MM.1S (cell line): ENCODE measurements around the gene ZNF43.

ENCODE experiments used
- DNase-seq: peaks from one replicate; pipeline ENCODE4 v3.0.0-alpha.2; 2015
- H2AFZ ChIP-seq: fragments of 300-600 bp; sonication (generic); 2 replicates; pipeline ENCODE4 v1.6.0; 2016; ENCODE audit warnings: antibody characterized with exemption, low read length
- H3F3A ChIP-seq: fragments of 300-600 bp; sonication (generic); 2 replicates; pipeline ENCODE4 v1.6.1; 2016; ENCODE audit warnings: mild to moderate bottlenecking, antibody characterized with exemption, low read length, moderate library complexity, mixed read lengths; ENCODE audit not compliant: insufficient read depth
- H3K27ac ChIP-seq: fragments of 300-600 bp; sonication (generic); 2 replicates; pipeline ENCODE4 v1.5.1; 2016; ENCODE audit warnings: mild to moderate bottlenecking, low read length
- H3K27me3 ChIP-seq: fragments of 300-600 bp; sonication (generic); replicated peaks from 2 replicates; pipeline ENCODE4 v1.6.0; 2016; ENCODE audit warnings: low read length; ENCODE audit not compliant: insufficient read depth
- H3K36me3 ChIP-seq: fragments of 300-600 bp; sonication (generic); replicated peaks from 2 replicates; pipeline ENCODE4 v1.6.1; 2016; ENCODE audit warnings: mild to moderate bottlenecking, low read length, mixed read lengths; ENCODE audit not compliant: insufficient read depth
- H3K4me1 ChIP-seq: fragments of 300-600 bp; sonication (generic); 2 replicates; pipeline ENCODE4 v1.6.1; 2016; ENCODE audit warnings: low read length, mixed read lengths
- H3K4me2 ChIP-seq: fragments of 300-600 bp; sonication (generic); 2 replicates; pipeline ENCODE4 v1.6.0; 2016; ENCODE audit warnings: low read depth, low read length
- H3K4me3 ChIP-seq: fragments of 300-600 bp; sonication (generic); 2 replicates; pipeline ENCODE4 v1.5.1; 2016; ENCODE audit warnings: low read length, mixed read lengths
- H3K79me2 ChIP-seq: fragments of 300-600 bp; sonication (generic); 2 replicates; pipeline ENCODE4 v1.6.1; 2016; ENCODE audit warnings: mixed run types, low read length, mixed read lengths
- H3K9ac ChIP-seq: fragments of 300-600 bp; sonication (generic); 2 replicates; pipeline ENCODE4 v1.6.1; 2016; ENCODE audit warnings: low read length, mixed read lengths
- H3K9me2 ChIP-seq: fragments of 300-600 bp; sonication (generic); replicated peaks from 2 replicates; pipeline ENCODE4 v1.6.1; 2016; ENCODE audit warnings: mild to moderate bottlenecking, low read length, mixed read lengths; ENCODE audit not compliant: insufficient read depth
- H3K9me3 ChIP-seq: fragments of 300-600 bp; sonication (generic); replicated peaks from 2 replicates; pipeline ENCODE4 v1.6.1; 2016; ENCODE audit warnings: mild to moderate bottlenecking, low read length, mixed read lengths; ENCODE audit not compliant: insufficient read depth
- H4K20me1 ChIP-seq: fragments of 300-600 bp; sonication (generic); 2 replicates; pipeline ENCODE4 v1.6.1; 2016; ENCODE audit warnings: mild to moderate bottlenecking, low read length, moderate library complexity, mixed read lengths; ENCODE audit not compliant: insufficient read depth
- EZH2 ChIP-seq: fragments of 300-600 bp; sonication (generic); optimal IDR thresholded peaks from 2 replicates; pipeline ENCODE3; 2017; ENCODE audit warnings: low read depth, mild to moderate bottlenecking, antibody characterized with exemption, low read length, mixed read lengths
- EZH2phosphoT487 ChIP-seq: fragments of 300-600 bp; sonication (generic); IDR thresholded peaks from 2 replicates; pipeline ENCODE4 v1.6.1; 2018; ENCODE audit warnings: antibody characterized with exemption, low read length
- TF ChIP-seq, protein P1 (sequence below): fragments of 300-600 bp; sonication (generic); IDR thresholded peaks from 2 replicates; pipeline ENCODE4 v1.5.1; 2016; ENCODE audit warnings: antibody characterized with exemption, low read length, mixed read lengths

The ZNF43 gene

DNA sequence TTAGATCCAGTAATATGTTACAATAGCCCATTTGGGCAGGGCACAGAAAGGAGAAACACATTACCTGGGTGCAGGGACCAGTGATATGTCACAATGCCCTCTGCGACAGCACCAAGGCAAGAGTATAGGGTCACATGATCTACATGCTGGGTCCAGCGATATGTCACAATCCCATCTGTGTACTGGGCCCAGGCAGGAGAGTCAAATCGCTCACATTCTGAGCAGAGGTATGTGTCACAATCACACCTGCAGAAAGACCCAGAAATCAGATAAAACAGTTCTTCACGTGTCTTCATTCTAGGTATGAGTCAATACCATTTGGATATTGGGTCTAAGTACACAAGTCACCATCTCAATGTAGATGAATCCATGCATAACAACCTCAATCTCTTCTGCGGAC, 7.1 kb upstream of the ZNF43 start:
- Histone ChIP-seq H3K9me3 (no peaks in the 10 kb centered on the region), H2AFZ (no peak overlapping the region), H3K9me2 (no peaks in the 10 kb centered on the region), H3K4me3 (no peak overlapping the region), H4K20me1 (no peaks in the 10 kb centered on the region), H3K4me1 (no peaks in the 10 kb centered on the region), H3K27ac (no peak overlapping the region), H3K36me3 (no peaks in the 10 kb centered on the region), H3K4me2 (no peak overlapping the region), H3K27me3 (no peaks in the 10 kb centered on the region), H3K9ac (no peak overlapping the region), H3F3A (no peaks in the 10 kb centered on the region), H3K79me2 (no peaks in the 10 kb centered on the region)
- no peak for DNase-seq
- TF ChIP-seq EZH2 (no peak), EZH2phosphoT487 (no peak)

DNA sequence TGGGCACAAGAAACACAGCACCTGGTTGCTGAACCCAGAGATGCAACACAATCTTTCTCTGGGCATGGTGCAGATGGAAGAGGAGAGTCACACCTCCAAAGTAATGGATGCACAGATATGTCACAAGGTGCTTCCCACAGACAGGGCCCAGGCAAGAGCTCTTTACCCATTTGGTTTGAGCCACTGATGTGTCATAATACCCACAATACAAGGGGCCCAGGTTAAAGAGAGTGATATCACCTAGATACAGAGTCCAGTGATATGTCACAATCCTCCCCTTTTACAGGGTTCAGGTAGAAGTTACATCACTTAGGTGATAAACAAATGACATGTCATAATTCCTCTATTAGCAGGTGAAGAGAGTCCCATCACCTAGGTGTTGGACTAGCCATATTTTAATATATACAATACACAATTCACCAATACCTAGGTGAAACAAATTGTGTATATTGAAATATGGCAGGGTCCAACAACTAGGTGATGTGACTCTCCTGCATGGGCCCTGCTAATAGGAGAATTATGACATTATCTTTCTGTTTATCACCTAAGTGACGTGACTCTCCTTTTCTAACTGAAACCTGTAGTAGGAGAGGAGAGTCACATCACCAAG, 5.6 kb upstream of the ZNF43 start:
- H3K9ac ChIP-seq = no peak overlapping the region
- no peak overlapping the region for H2AFZ ChIP-seq
- no peaks in the 10 kb centered on the region for H3K9me3 ChIP-seq
- H3K4me3 ChIP-seq = no peak overlapping the region
- H4K20me1 ChIP-seq = no peaks in the 10 kb centered on the region
- no peak overlapping the region for H3K27ac ChIP-seq
- no peaks in the 10 kb centered on the region for H3F3A ChIP-seq
- TF ChIP-seq EZH2phosphoT487 (no peak), EZH2 (no peak)
- TF ChIP-seq, protein P1, sequence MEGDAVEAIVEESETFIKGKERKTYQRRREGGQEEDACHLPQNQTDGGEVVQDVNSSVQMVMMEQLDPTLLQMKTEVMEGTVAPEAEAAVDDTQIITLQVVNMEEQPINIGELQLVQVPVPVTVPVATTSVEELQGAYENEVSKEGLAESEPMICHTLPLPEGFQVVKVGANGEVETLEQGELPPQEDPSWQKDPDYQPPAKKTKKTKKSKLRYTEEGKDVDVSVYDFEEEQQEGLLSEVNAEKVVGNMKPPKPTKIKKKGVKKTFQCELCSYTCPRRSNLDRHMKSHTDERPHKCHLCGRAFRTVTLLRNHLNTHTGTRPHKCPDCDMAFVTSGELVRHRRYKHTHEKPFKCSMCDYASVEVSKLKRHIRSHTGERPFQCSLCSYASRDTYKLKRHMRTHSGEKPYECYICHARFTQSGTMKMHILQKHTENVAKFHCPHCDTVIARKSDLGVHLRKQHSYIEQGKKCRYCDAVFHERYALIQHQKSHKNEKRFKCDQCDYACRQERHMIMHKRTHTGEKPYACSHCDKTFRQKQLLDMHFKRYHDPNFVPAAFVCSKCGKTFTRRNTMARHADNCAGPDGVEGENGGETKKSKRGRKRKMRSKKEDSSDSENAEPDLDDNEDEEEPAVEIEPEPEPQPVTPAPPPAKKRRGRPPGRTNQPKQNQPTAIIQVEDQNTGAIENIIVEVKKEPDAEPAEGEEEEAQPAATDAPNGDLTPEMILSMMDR = no peak
- H3K79me2 ChIP-seq = no peaks in the 10 kb centered on the region
- no peaks in the 10 kb centered on the region for H3K36me3 ChIP-seq
- H3K4me1 ChIP-seq = no peaks in the 10 kb centered on the region
- H3K4me2 ChIP-seq = no peak overlapping the region
- H3K9me2 ChIP-seq = no peaks in the 10 kb centered on the region
- H3K27me3 ChIP-seq = no peaks in the 10 kb centered on the region
- no peak for DNase-seq

DNA sequence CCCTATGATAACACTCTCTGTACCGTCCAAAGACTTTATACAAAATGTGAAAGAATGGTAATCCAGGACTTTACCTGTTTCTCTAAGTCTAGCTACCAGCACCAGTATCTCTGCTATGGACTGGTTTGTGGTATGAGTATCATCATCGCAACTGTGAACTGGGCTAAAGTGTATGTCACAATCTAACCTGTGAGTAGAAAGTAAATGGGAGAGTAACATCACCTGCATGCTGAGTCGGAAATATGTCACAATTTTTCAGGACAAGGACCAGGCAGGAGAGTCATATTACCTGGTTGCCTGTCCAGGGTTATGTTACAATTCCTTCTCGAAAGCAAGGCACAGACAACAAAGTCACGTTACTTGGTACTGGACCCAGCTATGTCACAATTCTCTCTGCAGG, 5.1 kb upstream of the ZNF43 start:
- no peaks in the 10 kb centered on the region for H3K27me3 ChIP-seq
- H3K79me2 ChIP-seq = no peaks in the 10 kb centered on the region
- no peak overlapping the region for H3K4me3 ChIP-seq
- H4K20me1 ChIP-seq = no peaks in the 10 kb centered on the region
- H3K4me2 ChIP-seq = no peak overlapping the region
- H3K9ac ChIP-seq = no peak overlapping the region
- DNase-seq = no peak
- H3F3A ChIP-seq = no peaks in the 10 kb centered on the region
- no peak overlapping the region for H2AFZ ChIP-seq
- no peaks in the 10 kb centered on the region for H3K9me2 ChIP-seq
- TF ChIP-seq EZH2 (no peak), EZH2phosphoT487 (no peak)
- TF ChIP-seq, protein P1 = no peak
- H3K4me1 ChIP-seq = no peaks in the 10 kb centered on the region
- no peaks in the 10 kb centered on the region for H3K36me3 ChIP-seq
- H3K9me3 ChIP-seq = no peaks in the 10 kb centered on the region
- no peak overlapping the region for H3K27ac ChIP-seq

DNA sequence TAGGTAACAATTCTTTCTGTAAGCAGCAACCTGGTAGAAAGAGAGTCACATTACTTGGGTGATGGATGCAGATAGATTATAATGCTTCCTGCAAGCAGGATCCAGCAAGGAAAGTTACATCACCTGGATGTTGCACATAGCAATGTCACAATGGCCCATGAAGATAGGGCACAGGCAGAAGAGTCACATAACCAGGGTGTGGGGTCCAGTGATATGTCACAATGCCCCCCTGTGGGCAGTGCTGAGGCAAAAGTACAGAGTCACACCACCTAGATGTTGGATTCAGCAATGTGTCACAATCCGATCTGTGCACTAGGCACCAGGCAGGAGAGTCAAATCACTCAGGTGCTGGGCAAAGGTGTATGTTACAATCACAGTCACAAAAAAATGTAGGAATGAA, 4.0 kb upstream of the ZNF43 start:
- Histone ChIP-seq H3K79me2 (no peaks in the 10 kb centered on the region), H2AFZ (no peak overlapping the region), H3F3A (no peaks in the 10 kb centered on the region), H3K4me3 (no peak overlapping the region), H3K9me2 (no peaks in the 10 kb centered on the region), H4K20me1 (no peaks in the 10 kb centered on the region), H3K4me2 (no peak overlapping the region), H3K9me3 (no peaks in the 10 kb centered on the region), H3K27me3 (no peaks in the 10 kb centered on the region), H3K9ac (no peak overlapping the region), H3K4me1 (no peaks in the 10 kb centered on the region), H3K27ac (no peak overlapping the region), H3K36me3 (no peaks in the 10 kb centered on the region)
- TF ChIP-seq, protein P1 = no peak
- no peak for TF ChIP-seq EZH2
- no peak for TF ChIP-seq EZH2phosphoT487
- no peak for DNase-seq
